ENCODE results near the gene OR10AG1.

The OR10AG1 gene
- 0 reads per million in 2 donors for total RNA-seq

GRCh38 chr11:55969845-55970244 is at the start of gene OR10AG1:
Gene OR10AG1, minus strand, starts transcription at chr11:55969945. Its CDS starts 38 bp downstream, at chr11:55969907.
- no peak for DNase-seq

GRCh38 chr11:56013805-56014204 is 44.1 kb upstream of the OR10AG1 start:
- no peak for DNase-seq

GRCh38 chr11:56010716-56011115 is 41.0 kb upstream of the OR10AG1 start:
- DNase-seq: no peak

DNA sequence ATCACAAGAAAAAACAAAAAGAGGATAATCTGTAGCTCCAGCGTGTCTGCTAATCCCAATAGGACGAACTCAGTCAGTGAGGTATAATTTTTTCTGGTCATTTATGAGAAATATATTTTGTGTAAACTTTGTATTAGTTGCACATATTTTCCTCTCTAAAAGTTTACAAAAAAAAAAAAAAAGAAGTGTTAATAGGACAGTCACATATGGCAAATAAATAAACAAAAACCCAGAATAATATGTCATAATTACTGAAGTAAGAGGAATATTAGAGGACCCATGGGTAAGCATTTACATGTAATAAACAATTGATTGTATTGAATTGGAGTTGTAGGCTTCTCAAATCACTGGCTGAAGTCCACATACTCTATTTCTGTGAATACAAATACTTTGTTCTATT is 24.8 kb upstream of the OR10AG1 start, which contains the start of gene OR5F1:
Gene OR5F1, minus strand, starts transcription at position 101 of the 400 bp plus-strand sequence. Its CDS starts 0 bp downstream, at position 101.
- DNase-seq: no peak

DNA sequence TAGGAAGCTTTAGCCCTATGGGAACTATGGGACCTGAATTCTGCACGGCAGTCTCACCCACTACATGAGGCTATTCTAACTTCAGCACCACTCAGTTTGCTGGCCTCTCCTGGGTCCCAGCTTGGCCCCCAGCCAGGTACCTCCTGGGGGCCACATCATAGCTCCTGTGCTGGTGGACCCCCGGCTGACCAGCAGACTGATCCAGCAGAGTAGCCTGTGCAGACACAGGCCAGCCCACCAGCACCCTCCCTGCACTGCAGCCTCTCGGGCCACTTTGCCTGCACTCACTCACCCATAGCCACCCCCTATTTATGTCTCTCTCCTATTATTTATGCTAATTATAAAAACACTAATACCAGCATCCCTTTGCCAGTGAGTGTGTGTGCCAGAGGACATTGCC is 1.2 kb upstream of the OR10AG1 start:
- DNase-seq: no peak

DNA sequence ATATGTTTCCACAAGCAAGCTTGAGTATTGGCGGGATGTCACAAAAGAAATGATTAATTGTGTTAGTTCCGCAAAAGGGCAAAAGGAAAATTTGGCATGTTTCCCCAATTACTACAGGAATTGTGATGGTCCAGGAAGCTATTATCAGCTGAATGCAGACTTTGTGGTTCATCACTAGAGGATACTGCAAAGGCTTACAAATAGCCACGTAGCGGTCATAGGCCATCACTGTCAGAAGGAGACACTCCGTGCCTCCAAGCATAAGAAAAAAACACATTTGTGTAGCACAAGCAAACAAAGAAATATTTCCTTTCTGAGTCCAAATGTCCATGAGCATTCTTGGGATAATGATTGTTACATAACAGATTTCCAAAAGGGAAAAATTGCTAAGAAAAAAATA is 1.8 kb downstream of the OR10AG1 start:
- no peak for DNase-seq

DNA sequence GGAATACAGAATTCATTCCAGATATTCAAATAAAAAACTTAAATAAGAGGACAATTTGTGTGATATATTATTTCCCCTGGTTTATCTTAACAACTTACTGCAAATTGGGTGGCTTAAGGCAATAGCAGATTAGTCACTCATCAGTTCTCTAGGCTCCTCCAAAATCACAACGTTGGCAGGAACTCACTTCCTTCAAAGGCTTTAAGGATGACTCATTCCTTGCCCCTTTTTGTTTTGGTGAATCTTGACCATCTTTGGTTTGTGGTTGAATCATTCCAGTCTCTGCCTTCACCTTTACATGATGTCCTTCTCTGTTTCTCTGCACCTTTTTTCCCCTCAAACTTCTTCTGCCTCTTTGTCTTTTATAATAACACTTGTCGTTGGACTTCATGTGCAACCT is 3.4 kb downstream of the OR10AG1 start:
- DNase-seq: no peak

GRCh38 chr11:55956521-55956920 is 13.2 kb downstream of the OR10AG1 start:
- DNase-seq: no peak

GRCh38 chr11:55949330-55949729 is 20.4 kb downstream of the OR10AG1 start:
- no peak for DNase-seq

DNA sequence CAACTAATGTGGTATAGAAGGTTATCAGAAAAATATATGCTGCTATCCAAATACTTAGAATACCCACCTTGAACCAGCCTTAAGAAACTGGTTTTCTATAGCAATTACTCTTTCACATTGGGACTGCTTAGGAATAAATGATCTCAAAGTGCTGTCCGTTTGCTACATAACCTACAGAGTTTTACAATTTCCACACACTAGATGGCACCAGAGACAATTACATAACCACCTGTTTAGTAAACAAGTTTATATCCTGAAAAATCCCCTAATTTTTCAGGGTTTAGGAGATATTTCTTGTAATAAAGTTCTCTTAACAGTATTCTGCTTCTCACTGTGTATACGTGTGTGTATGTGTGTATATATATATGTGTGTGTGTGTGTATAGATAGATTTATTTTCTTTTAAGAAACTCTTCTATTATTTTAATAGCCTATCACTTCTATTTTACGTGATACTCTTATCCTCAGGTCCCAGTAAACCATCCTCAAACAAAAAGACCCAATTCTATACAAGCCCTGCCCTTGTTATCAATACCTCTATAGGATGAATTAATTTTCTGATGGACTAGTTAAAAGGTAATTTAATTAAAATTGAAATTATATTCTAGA is 26.9 kb downstream of the OR10AG1 start:
- DNase-seq: no peak

DNA sequence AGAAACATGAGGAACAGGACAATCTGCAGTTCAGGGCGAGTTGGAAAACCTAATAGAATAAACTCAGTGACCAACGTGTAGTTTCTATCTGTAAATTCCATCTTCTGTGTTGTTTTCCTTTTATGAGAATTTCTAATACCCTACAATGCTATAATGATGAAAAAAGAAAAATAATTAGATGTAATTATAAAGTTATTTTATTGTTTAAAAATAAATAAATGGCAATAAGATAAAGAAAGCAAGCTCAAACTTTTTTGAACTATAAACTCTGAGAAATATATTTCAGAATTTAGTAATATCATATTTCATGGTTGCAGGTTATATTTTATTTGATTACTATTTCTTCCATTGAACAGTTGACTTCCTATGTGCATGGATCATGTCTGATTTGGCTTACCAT is 33.4 kb downstream of the OR10AG1 start, which contains the start of gene OR5I1:
Gene OR5I1, minus strand, starts transcription at position 101 of the 400 bp plus-strand sequence. Its CDS starts 0 bp downstream, at position 101.
- no peak for DNase-seq

GRCh38 chr11:55920537-55920936 is 49.2 kb downstream of the OR10AG1 start:
- no peak for DNase-seq
